ENCODE measurements around the gene CAPN10.
"Not testable (repeated sequence)": the region's sequence is repeated elsewhere in the genome, so short reads cannot be mapped to it uniquely, and the experiment has no call there.

Gene CAPN10

GRCh38 chr2:240586198-240586918, at the start of gene CAPN10:
TSS of gene CAPN10 (plus strand) at chr2:240586734. CDS start at chr2:240586912, 178 bp downstream.
- peak; percentile 99 for DNase-seq (ENCODE audit: low spot score)

DNA sequence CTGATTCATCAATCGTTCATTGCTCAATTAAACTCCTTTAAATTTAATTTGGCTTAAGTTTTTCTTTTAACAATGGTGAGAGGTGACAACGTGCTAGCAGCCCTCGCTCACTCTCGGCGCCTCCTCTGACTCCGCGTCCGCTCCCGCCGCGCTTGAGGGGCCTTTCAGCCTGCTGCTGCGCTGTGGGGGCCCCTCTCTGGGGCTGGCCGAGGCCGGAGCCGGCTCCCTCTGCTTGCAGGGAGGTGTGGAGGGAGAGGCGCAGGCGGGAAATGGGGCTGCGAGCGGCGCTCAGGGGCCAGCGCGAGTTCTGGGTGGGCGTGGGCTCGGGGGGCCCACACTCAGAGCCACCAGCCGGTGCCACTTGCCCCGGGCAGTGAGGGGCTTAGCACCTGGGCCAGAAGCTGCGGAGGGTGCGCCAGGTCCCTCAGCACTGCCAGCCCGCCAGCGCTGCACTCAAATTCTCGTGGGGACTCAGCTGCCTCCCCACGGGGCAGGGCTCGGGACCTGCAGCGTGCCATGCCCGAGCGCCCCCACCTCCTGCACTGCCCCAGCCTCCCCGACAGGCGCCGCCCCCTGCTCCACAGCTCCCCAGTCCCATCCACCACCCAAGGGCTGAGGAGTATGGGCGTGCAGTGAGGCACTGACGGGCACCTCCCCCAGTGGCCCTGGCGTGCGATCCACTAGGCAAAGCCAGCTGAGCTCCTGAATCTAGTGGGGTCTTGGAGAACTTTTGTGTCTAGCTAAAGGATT, 48.3 kb upstream of the CAPN10 start:
- no peak for DNase-seq (ENCODE audit: low spot score)

GRCh38 chr2:240539101-240539500, 47.4 kb upstream of the CAPN10 start:
- DNase-seq (ENCODE audit: low spot score), result not testable (repeated sequence)

DNA sequence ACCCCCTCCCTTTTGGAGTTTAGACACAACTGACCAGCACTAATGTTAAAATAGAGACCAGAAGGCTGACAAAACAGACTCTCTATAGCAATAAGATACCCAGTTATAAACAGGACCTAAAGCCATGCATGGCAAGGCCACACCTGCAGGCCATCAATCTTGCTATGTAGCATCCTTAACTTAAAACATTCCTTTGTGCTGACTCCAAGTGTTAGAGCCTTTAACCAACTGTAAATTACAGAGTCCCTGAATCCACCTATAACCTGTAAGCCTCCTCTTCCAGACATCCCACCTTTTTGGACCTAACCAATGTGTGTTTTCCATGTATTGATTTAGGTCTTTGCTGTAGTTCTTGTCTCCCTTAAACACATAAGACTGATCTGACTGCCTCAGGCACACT, 46.6 kb upstream of the CAPN10 start:
- no peak for DNase-seq (ENCODE audit: low spot score)

DNA sequence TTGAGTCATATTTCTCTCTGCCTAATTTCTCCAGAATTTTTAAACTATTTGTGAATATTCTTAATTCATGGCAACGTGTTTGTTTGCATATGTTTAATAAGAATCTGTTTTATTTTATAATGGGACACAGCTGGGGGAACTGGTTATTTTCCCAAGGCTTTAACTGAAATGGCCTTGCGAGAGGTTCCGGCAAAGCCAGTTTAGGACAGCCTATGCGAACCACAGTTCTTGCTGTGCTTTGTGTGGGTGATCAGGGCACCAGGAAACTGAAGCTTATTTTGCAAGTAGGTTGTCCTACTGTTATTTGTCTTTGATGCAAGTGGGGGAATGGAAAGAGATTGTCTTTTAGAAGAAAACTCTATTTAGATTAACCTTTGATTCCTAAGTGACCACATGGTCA, 35.2 kb upstream of the CAPN10 start:
- no peak for DNase-seq (ENCODE audit: low spot score)

DNA sequence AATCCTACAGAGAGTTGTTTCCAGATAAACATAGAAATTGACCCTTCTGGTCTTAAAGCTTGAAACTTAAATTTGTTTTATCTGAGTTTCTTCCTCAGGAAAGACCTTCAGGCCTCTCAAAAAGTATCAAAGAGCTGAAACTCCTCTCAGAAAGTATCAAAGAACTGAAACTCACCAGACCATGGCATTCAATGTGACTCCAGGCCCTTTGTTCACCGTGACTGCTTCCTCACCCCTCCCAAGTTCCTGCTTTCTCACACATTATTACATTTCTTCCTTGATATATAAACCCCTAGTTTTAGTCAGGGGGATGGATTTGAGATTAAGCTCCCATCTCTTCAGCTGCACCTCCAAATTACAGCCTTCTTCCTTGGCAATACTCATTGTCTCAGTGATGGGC, 34.7 kb upstream of the CAPN10 start:
- DNase-seq (ENCODE audit: low spot score), result no peak

GRCh38 chr2:240553956-240554480, 32.5 kb upstream of the CAPN10 start:
- DNase-seq (ENCODE audit: low spot score), result no peak

DNA sequence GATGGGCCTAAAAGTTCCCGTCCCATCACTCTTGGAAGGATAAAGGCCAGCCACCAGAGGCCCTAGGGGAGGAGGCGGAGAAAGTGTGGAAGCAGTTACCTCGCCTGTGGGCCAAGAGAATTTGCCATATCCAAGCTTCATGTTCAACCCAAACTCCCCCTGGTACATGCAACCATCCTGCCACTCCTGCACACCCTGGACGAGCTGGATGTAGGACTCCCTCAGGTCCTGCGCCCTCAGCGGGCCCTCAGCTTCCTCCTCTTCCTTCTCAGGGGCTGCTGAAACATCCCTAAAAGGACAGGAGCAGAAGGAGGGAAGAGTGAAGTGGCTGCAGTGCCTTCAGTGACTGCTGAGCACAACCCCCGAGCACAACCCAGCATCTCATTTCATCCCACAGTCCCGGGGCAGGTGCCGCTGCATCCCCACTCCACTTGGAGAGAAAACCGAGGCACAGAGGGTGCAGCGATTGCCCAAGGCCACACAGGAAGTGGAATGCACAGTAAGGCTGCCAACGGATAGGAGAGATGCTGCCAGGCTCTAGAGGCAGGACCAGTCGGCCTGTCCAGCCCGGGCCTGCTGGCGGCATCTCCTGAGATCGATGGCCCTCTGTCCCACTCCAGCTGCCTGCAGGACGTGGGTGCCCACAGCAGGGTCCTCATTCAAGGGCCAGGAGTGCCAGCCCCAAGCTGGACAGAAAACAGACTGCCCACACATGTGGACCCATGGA, 31.6 kb upstream of the CAPN10 start:
- DNase-seq (ENCODE audit: low spot score), result peak; percentile 42

GRCh38 chr2:240555541-240556250, 30.8 kb upstream of the CAPN10 start:
- DNase-seq (ENCODE audit: low spot score), result no peak

- peak; percentile 77 for DNase-seq (ENCODE audit: low spot score)
Measured at GRCh38 chr2:240556553-240557100, 29.9 kb upstream of the CAPN10 start.

GRCh38 chr2:240557101-240557751, 29.3 kb upstream of the CAPN10 start:
- DNase-seq (ENCODE audit: low spot score), result no peak

DNA sequence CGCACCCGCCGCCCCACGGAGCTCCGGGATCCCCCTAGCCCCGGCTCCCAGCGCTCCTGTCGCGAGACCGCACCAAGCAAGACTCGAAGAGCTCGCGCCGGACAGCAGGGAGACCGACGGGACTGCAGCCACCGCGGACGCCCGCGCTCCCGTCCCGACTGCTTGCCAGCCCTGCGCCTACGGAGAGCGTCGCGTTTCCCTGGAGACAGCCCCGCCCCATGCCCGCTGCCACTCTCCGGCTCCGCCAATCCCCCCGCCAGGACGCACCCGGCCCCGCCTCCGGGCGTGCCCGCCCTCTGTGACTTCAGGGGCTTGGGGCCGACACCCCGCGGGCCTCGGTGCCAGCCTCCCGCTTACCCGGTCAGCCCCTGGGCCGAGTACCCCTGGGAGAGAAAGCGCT, 28.7 kb upstream of the CAPN10 start, which contains the start of gene ANKMY1:
TSS of gene ANKMY1 (minus strand) at position 181 of the 400 bp plus-strand sequence. CDS start 653 bp downstream, outside the sequence.
- peak; percentile 91 for DNase-seq (ENCODE audit: low spot score)

DNA sequence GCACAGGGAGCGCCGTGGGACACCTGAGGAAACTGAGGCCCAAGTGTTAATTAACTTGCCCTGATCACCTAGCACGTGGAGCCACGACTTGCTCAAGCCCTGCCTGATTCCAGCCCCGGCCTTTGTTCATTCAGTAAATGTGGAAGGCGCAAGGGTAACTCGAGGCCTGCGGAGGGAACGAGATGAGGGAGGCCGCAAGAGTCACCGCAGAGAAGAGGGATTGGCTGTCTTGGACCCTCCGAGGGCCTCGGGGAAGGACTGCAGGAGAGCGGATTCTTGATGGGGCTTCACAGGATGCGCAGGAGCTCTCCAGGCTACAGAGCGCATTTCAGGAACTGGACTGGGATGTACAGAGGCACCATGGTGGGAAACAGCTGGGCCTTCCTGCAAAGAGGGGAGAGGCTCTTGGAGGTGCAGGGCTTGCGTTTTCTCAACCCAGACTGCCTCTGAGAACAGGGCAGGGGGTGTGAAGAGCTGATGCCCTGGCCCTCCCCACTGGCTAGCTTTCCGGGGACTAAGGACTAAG, 28.2 kb upstream of the CAPN10 start:
- no peak for DNase-seq (ENCODE audit: low spot score)

DNA sequence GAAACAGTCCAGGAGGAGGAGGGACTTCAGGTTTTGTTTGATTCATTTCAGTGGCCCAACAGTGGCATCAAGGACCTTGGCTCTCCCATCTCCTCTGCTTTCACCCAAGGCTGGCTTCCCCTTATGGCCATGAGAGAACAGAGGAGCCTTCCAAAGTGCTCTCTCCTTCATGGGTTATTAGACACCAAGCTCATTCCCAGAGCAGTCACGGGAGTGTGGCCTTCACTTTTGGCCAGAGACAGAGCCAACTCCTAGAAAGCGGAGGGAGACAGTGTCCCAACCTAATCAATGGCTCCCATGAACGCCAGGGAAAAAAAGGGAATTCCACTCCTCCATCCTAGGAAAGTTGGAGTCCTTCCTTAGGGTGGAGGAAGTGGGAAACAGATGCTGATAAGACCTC, 27.2 kb upstream of the CAPN10 start:
- no peak for DNase-seq (ENCODE audit: low spot score)

- DNase-seq (ENCODE audit: low spot score), result no peak
Measured at GRCh38 chr2:240560084-240560479, 26.5 kb upstream of the CAPN10 start, which contains the start of gene DUSP28. TSS of gene DUSP28 (plus strand) at chr2:240560357. CDS start at chr2:240560685, 328 bp downstream.

- DNase-seq (ENCODE audit: low spot score), result peak; percentile 99
Measured at GRCh38 chr2:240560480-240561324, 25.8 kb upstream of the CAPN10 start.

DNA sequence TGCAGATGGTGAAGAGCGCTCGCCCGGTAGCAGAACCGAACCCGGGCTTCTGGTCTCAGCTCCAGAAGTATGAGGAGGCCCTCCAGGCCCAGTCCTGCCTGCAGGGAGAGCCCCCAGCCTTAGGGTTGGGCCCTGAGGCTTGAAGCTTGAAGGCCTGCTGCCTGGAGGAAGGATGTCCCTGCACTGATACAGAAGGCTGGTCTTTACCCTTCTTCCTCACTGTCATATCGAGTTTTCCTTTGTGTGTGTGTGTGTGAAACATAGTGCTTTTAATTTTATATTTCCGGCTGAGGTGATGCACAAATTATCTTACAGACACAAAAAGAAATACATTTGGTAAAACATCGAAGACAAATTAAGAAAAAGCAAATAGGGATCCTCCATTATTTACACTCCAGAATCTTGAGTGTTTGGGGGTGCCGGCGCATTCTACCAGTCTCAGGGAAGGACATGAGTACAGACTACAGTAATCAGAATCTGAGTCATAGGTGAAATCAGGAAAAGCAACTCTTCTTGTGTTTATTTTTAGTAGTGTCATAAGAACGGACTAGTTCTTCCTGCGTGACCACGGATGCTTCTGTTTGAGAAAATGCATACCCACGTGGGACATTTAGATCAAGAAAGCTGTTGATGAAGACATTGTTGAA, 25.1 kb upstream of the CAPN10 start:
- DNase-seq (ENCODE audit: low spot score), result no peak

- not testable (repeated sequence) for DNase-seq (ENCODE audit: low spot score)
Measured at GRCh38 chr2:240563231-240563630, 23.3 kb upstream of the CAPN10 start.

GRCh38 chr2:240563951-240564560, 22.5 kb upstream of the CAPN10 start:
- no peak for DNase-seq (ENCODE audit: low spot score)

All from ecto neural progenitor cell (in vitro differentiated cells).